Prostate gland (tissue), 2 donors: Measurements from ENCODE around the gene PRKG1.

Experiments
- POLR2A ChIP-seq: fragments of 450-650 bp; IDR thresholded peaks from one replicate; pipeline ENCODE4 v1.6.1; 2016; ENCODE audit warnings: antibody characterized with exemption, mild to moderate bottlenecking
- TF ChIP-seq, protein P1 (sequence below), 4 experiments: fragments of 200-600 bp in 2 of 4; fragments of 450-650 bp in 2 of 4; sonication (generic) in 2 of 4; IDR thresholded peaks; 1 replicate in 3 of 4; 2 replicates in 1 of 4; pipeline ENCODE4 v1.5.1; 2016 to 2019; ENCODE audit warnings: antibody characterized with exemption in 4 of 4, mild to moderate bottlenecking in 2 of 4, moderate library complexity in 2 of 4

GRCh38 chr10:51137756-51138529 lies 63.7 kb downstream of the PRKG1 start:
- TF ChIP-seq, protein P1, sequence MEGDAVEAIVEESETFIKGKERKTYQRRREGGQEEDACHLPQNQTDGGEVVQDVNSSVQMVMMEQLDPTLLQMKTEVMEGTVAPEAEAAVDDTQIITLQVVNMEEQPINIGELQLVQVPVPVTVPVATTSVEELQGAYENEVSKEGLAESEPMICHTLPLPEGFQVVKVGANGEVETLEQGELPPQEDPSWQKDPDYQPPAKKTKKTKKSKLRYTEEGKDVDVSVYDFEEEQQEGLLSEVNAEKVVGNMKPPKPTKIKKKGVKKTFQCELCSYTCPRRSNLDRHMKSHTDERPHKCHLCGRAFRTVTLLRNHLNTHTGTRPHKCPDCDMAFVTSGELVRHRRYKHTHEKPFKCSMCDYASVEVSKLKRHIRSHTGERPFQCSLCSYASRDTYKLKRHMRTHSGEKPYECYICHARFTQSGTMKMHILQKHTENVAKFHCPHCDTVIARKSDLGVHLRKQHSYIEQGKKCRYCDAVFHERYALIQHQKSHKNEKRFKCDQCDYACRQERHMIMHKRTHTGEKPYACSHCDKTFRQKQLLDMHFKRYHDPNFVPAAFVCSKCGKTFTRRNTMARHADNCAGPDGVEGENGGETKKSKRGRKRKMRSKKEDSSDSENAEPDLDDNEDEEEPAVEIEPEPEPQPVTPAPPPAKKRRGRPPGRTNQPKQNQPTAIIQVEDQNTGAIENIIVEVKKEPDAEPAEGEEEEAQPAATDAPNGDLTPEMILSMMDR (IDR thresholded peaks at IDR 0.05), result no peak
- no peak for TF ChIP-seq POLR2A
